Right lobe of liver (tissue), 4 donors: Measurements from ENCODE around the gene CD300E.

ENCODE experiments used
- POLR2A ChIP-seq: fragments of 450-650 bp; IDR thresholded peaks from one replicate; pipeline ENCODE4 v1.6.1; 2017; ENCODE audit warnings: antibody characterized with exemption, mild to moderate bottlenecking
- TF ChIP-seq, protein P1 (sequence below), 4 donors: fragments of 200-600 bp in 3 of 4; fragments of 450-650 bp in 1 of 4; IDR thresholded peaks; one replicate each; pipeline versions ENCODE4 v1.5.1 to v1.8.0; 2016 to 2022; ENCODE audit warnings: antibody characterized with exemption in 4 of 4, mild to moderate bottlenecking in 2 of 4
- donor health status: DM: no; HTN: no; CAD: no.
- donor health status: DM: no; HTN: no; CAD: no.
- donor health status: DM: no; HTN: yes; CAD: no.

DNA sequence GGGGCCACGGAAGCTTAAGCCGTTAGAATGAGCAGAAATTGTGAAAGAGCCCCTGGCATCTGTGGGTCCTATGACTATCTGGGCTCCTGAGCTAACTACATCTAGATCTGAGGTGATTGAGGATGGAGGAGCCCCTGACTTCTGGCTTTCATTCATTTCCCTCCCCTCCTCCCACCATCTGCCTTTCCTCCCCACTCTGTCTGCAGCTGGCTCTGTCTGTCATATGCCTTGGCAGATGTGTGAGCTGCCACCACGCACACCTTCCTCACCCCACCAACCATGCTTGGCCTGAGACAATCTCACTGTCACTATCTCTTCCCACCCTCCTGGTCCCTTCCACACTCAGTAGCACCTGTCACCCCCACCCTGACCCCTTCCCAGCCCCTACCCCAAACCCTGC is 5.1 kb downstream of the CD300E start:
- TF ChIP-seq, protein P1, sequence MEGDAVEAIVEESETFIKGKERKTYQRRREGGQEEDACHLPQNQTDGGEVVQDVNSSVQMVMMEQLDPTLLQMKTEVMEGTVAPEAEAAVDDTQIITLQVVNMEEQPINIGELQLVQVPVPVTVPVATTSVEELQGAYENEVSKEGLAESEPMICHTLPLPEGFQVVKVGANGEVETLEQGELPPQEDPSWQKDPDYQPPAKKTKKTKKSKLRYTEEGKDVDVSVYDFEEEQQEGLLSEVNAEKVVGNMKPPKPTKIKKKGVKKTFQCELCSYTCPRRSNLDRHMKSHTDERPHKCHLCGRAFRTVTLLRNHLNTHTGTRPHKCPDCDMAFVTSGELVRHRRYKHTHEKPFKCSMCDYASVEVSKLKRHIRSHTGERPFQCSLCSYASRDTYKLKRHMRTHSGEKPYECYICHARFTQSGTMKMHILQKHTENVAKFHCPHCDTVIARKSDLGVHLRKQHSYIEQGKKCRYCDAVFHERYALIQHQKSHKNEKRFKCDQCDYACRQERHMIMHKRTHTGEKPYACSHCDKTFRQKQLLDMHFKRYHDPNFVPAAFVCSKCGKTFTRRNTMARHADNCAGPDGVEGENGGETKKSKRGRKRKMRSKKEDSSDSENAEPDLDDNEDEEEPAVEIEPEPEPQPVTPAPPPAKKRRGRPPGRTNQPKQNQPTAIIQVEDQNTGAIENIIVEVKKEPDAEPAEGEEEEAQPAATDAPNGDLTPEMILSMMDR (IDR thresholded peaks at IDR 0.05): no peak
- TF ChIP-seq POLR2A: no peak
